ENCODE data around the gene ITGA5.
"Not testable (repeated sequence)": the region's sequence is repeated elsewhere in the genome, so short reads cannot be mapped to it uniquely, and the experiment has no call there.

The ITGA5 gene

GRCh38 chr12:54355104-54355815, 63.8 kb downstream of the ITGA5 start:
- DNase-seq (ENCODE audit: low read depth in 1 of 2, low spot score in 1 of 2) = no peak

DNA sequence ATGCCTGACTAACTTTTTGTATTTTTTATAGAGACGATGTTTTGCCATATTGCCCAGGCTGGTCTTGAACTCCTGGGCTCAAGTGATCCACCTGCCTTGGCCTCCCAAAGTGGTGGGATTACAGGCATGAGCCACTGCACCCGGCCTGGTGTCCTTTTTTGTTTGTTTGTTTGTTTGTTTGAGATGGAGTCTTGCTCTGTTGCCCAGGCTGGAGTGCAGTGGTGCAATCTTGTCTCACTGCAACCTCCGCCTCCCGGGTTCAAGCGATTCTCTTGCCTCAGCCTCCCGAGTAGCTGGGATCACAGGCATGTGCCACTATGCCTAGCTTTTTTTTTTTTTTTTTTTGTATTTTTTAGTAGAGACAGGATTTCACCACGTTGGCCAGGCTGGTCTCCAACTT, 64.8 kb downstream of the ITGA5 start:
- not testable (repeated sequence) for DNase-seq (ENCODE audit: low read depth in 1 of 2, low spot score in 1 of 2)

DNA sequence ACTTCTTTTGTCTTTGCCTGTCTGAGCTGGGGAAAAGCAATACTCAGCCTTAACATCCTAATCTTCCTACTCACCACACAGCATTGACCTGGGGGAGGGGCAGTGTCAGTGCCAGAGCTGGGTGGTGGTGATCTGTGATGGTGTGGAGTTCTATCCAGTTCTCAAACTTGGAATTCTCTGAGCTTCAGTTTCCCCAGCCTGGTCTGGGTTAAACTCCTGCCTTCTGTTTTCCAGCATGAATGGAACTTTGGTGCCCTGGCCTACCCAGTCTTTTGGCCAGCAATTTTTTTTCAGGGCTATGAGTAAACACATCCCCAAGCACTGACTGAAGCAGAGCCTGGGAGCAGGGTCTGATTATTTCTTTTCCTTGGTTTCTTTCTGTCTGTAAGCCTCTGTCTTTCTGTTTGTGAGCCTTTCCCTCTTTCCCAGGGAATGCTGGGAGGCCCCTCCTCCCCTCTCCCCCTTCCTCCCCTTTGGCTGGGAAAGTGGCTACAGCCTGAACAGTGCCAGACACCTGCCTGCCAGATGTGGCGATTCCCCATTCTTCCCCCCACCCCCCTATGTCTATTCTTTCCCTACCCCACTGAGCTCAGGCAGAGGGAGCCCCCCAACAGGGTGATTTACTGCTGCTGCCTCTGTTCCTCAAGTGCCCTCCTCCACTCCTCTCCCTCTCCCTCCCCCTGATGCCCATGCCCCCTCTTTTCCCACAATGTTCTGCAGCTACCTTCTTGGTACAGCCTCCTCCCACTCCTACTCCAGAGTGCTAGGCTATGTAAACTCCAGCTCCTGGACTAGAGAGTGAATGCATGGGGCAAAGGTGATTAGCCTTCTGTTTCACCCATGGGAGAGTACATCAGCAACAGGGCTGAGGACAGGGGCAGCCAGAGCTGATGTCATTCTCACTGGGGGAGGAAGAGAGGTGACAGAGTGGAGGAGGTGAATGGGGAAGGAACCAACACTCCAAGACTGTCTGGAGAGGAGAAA, 65.9 kb downstream of the ITGA5 start:
- DNase-seq (ENCODE audit: low read depth in 1 of 2, low spot score in 1 of 2) = no peak

DNA sequence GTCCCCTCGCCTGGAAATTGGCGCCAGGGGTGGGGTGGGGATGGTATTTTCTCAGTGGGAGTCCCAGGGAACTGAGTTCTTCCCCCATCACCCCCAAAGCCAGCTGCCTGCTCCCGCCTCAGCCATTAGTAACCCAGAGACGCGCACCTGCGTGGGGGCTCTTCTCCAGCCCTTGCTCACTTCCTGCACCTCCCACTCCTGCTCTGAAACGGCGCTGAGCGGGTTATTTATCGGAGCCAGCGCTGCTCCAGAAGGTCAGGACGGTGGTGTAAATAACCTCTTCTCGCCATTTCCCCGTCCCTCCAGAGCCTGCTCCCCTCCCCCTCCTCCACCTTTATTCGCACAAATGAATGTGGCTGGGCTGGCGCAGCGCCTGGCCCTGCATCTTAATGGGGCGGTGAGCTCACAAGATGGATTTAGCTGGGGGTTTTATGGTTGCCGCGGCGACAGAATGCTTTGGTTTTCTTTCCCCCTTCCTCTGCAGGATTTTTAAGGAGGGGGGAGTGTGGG, 67.0 kb downstream of the ITGA5 start:
- DNase-seq (ENCODE audit: low read depth in 1 of 2, low spot score in 1 of 2) = no peak

DNA sequence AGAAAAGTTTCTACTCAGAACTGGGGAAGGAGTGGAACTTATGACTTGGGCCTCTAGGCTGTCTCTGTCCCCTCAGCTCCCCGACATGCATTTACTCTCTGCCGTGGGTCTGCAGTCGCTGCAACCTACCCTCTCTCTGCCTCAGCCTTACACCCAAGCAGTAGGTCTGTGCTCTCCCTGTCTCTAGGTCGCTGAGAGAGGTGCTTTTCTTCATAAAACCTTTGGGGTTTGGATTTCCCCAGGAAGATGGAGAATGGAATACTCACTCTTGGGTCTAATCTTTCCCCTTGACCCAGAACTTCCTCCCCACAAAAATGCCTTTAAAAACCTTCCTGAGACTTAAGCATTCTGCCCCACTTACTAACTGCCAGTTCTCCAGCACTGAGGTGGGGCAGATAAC, 67.7 kb downstream of the ITGA5 start:
- no peak for DNase-seq (ENCODE audit: low read depth in 1 of 2, low spot score in 1 of 2)

GRCh38 chr12:54350743-54351142, 68.3 kb downstream of the ITGA5 start:
- no peak for DNase-seq (ENCODE audit: low read depth in 1 of 2, low spot score in 1 of 2)

GRCh38 chr12:54349679-54350078, 69.4 kb downstream of the ITGA5 start:
- no peak for DNase-seq (ENCODE audit: low read depth in 1 of 2, low spot score in 1 of 2)

DNA sequence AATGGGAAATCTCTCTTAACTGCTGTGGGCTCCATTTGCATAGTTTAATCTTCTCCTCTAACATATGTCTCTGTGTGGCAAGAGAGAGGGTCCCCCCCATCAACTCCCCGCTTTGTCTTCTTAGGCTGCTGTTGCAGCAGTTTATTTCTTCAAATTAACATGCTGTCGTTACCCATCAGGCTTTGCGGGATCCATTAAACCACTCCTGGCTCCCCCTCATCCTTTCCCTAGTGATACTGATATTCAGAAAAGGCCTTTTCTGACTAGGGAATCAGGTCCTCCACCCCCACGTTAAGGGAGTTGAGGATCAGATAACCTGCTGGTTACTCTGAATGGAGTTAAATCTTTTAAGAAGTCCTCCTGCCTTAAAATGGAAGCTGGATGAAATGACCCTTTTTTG, 70.0 kb downstream of the ITGA5 start:
- DNase-seq (ENCODE audit: low read depth in 1 of 2, low spot score in 1 of 2) = no peak

Measured in activated T-helper 1 cell treated with anti-CD3 and anti-CD28 coated beads, Interleukin-2, amount 50 U/mL, for 16 hours (primary cell).